Central memory CD8-positive, alpha-beta T cell (primary cell): ENCODE results near the gene TMC7.

Experiments
- ATAC-seq: fragments of 150-1000 bp; cut with Tn5 transposase; replicated peaks from 2 replicates; pipeline ENCODE4 v1.10.0; 2022; ENCODE audit warnings: mild to moderate bottlenecking, moderate FRiP score, moderate number of reproducible peaks; ENCODE audit not compliant: poor library complexity, severe bottlenecking; ENCODE audit errors: extremely low read depth
- DNase-seq, 2 donors: peaks; one replicate each; pipeline ENCODE4 v3.0.0; 2021; ENCODE audit warnings: low spot score in 2 of 2
- H3K27ac Mint-ChIP-seq: one replicate; pipeline ENCODE4 v1.8.0; 2022; ENCODE audit warnings: low read depth, mild to moderate bottlenecking, moderate library complexity, mixed read lengths
- H3K27me3 Mint-ChIP-seq: one replicate; pipeline ENCODE4 v1.8.0; 2022; ENCODE audit warnings: mixed read lengths
- H3K36me3 Mint-ChIP-seq: one replicate; pipeline ENCODE4 v1.8.0; 2022; ENCODE audit warnings: mild to moderate bottlenecking, moderate library complexity, mixed read lengths; ENCODE audit not compliant: insufficient read depth
- H3K4me1 Mint-ChIP-seq: one replicate; pipeline ENCODE4 v1.8.0; 2022; ENCODE audit warnings: mixed read lengths
- H3K4me3 Mint-ChIP-seq: one replicate; pipeline ENCODE4 v1.8.0; 2022; ENCODE audit warnings: mild to moderate bottlenecking, moderate library complexity, mixed read lengths
- H3K9me3 Mint-ChIP-seq: one replicate; pipeline ENCODE4 v1.8.0; 2022; ENCODE audit warnings: mixed read lengths

The TMC7 gene

GRCh38 chr16:19106625-19107020 is 122.9 kb downstream of the TMC7 start:
- H3K4me1 Mint-ChIP-seq = no peaks in the 10 kb centered on the region
- DNase-seq (no peak), ATAC-seq (no peak)
- H3K27ac Mint-ChIP-seq = no peak overlapping the region
- H3K4me3 Mint-ChIP-seq = no peak overlapping the region
- no peaks in the 10 kb centered on the region for H3K36me3 Mint-ChIP-seq
- H3K9me3 Mint-ChIP-seq = no peaks in the 10 kb centered on the region
- peaks cover 20% of the 10 kb centered on the region for H3K27me3 Mint-ChIP-seq

GRCh38 chr16:19108409-19109287 is 124.9 kb downstream of the TMC7 start:
- H3K27ac Mint-ChIP-seq = no peak overlapping the region
- no peak overlapping the region for H3K4me3 Mint-ChIP-seq

GRCh38 chr16:19109288-19109664 is 125.5 kb downstream of the TMC7 start:
- Mint-ChIP-seq H3K27me3 (peaks cover 40% of the 10 kb centered on the region), H3K27ac (no peak overlapping the region), H3K9me3 (no peaks in the 10 kb centered on the region), H3K4me1 (no peaks in the 10 kb centered on the region), H3K4me3 (no peak overlapping the region), H3K36me3 (no peaks in the 10 kb centered on the region)
- ATAC-seq (no peak), DNase-seq (no peak)

More at GRCh38 chr16:19108409-19109287, 124.9 kb downstream of the TMC7 start:
- ATAC-seq (no peak), DNase-seq (no peak)
- H3K27me3 Mint-ChIP-seq = peaks cover 38% of the 10 kb centered on the region
- H3K9me3 Mint-ChIP-seq = no peaks in the 10 kb centered on the region
- no peaks in the 10 kb centered on the region for H3K36me3 Mint-ChIP-seq
- no peaks in the 10 kb centered on the region for H3K4me1 Mint-ChIP-seq

- DNase-seq = no peak
- Mint-ChIP-seq H3K27me3 (peaks cover 40% of the 10 kb centered on the region), H3K4me1 (no peaks in the 10 kb centered on the region), H3K36me3 (no peaks in the 10 kb centered on the region), H3K9me3 (no peaks in the 10 kb centered on the region), H3K4me3 (no peak overlapping the region), H3K27ac (no peak overlapping the region)
- ATAC-seq = no peak
Measured at GRCh38 chr16:19110537-19111360, 127.0 kb downstream of the TMC7 start.

GRCh38 chr16:19112099-19112407 is 128.3 kb downstream of the TMC7 start:
- Mint-ChIP-seq H3K4me1 (peaks cover 2% of the 10 kb centered on the region), H3K27me3 (peaks cover 40% of the 10 kb centered on the region), H3K9me3 (no peaks in the 10 kb centered on the region), H3K36me3 (no peaks in the 10 kb centered on the region), H3K27ac (no peak overlapping the region), H3K4me3 (no peak overlapping the region)
- no peak for ATAC-seq
- no peak for DNase-seq
